Loucy (cell line): ENCODE data around the gene GPR22.

Source experiments
- H2AFZ ChIP-seq: fragments of 200-600 bp; sonication (generic); 2 replicates; pipeline ENCODE4 v1.6.0; 2016; ENCODE audit warnings: antibody characterized with exemption, mild to moderate bottlenecking, low read length, moderate library complexity
- H3F3A ChIP-seq: fragments of 200-600 bp; 2 replicates; pipeline ENCODE4 v1.6.0; 2016; ENCODE audit warnings: antibody characterized with exemption, low read depth, mild to moderate bottlenecking
- H3K27me3 ChIP-seq: fragments of 200-600 bp; sonication (generic); 2 replicates; pipeline ENCODE4 v1.6.1; 2014; ENCODE audit warnings: low read length, mild to moderate bottlenecking; ENCODE audit not compliant: insufficient read depth, poor library complexity, severe bottlenecking
- H3K36me3 ChIP-seq: fragments of 200-600 bp; sonication (generic); 2 replicates; pipeline ENCODE4 v1.6.1; 2016; ENCODE audit warnings: low read length; ENCODE audit not compliant: insufficient read depth
- H3K4me1 ChIP-seq: fragments of 200-600 bp; sonication (generic); 2 replicates; pipeline ENCODE4 v1.5.1; 2014; ENCODE audit warnings: low read length, mild to moderate bottlenecking; ENCODE audit not compliant: insufficient read depth, poor library complexity, severe bottlenecking
- H3K4me2 ChIP-seq: fragments of 200-600 bp; sonication (generic); 2 replicates; pipeline ENCODE4 v1.6.0; 2014; ENCODE audit warnings: antibody characterized with exemption, low read length, low read depth, mild to moderate bottlenecking; ENCODE audit not compliant: poor library complexity, severe bottlenecking
- H3K4me3 ChIP-seq: fragments of 200-600 bp; sonication (generic); 2 replicates; pipeline ENCODE4 v1.5.1; 2014; ENCODE audit warnings: low read length, mild to moderate bottlenecking, mixed read lengths; ENCODE audit not compliant: poor library complexity, severe bottlenecking
- H3K79me2 ChIP-seq: fragments of 200-600 bp; sonication (generic); 2 replicates; pipeline ENCODE4 v1.6.1; 2014; ENCODE audit warnings: low read length; ENCODE audit not compliant: insufficient read depth
- H3K9ac ChIP-seq: fragments of 200-600 bp; sonication (generic); 2 replicates; pipeline ENCODE4 v1.6.0; 2014; ENCODE audit warnings: mild to moderate bottlenecking, low read depth, low read length, moderate library complexity; ENCODE audit not compliant: poor library complexity, severe bottlenecking
- H3K9me2 ChIP-seq: fragments of 200-600 bp; sonication (generic); replicated peaks from 2 replicates; pipeline ENCODE4 v1.6.1; 2016; ENCODE audit warnings: low read depth, low read length, mixed read lengths
- H3K9me3 ChIP-seq: fragments of 200-600 bp; sonication (generic); 2 replicates; pipeline ENCODE4 v1.6.1; 2014; ENCODE audit warnings: mild to moderate bottlenecking, antibody characterized with exemption, low read length, low read depth; ENCODE audit not compliant: insufficient read depth
- H4K20me1 ChIP-seq: fragments of 200-600 bp; sonication (generic); 2 replicates; pipeline ENCODE4 v1.6.0; 2014; ENCODE audit warnings: antibody characterized with exemption, low read length, mild to moderate bottlenecking; ENCODE audit not compliant: insufficient read depth, poor library complexity, severe bottlenecking
- CTCF ChIP-seq: fragments of 200-600 bp; sonication (generic); conservative IDR thresholded peaks from 2 replicates; pipeline ENCODE4 v1.5.1; 2014; ENCODE audit warnings: mild to moderate bottlenecking, antibody characterized with exemption, low read length
- EZH2phosphoT487 ChIP-seq: fragments of 200-600 bp; IDR thresholded peaks from 2 replicates; pipeline ENCODE4 v1.6.1; 2018; ENCODE audit warnings: antibody characterized with exemption, mild to moderate bottlenecking, moderate library complexity, borderline replicate concordance

GPR22 gene

DNA sequence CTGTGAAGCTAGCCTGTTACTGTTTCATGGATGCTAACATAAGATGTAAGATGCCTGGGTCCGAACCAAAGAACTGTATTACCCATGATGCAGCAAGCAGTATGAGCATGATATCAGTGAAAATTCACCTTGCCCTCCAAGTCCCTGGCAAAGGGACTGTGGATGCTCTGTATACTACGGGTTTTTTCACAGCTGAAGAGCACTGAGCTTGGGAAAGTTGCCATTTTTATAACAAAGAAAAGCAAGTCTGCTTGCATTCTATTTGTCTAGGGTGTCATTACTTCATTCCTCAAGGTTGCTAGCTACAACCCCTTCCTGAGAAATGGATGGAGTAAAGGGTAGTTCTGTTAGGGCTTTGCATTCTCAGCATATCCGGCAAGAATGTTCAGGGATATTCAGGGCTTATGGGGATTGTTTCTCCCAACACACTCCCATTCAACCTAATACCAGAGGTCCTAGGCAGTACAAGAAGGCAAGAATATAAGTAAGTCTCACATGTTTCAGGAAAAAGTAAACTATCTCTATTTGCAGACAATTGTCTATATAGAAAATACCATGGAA is 5.1 kb upstream of the GPR22 start:
- H3K4me3 ChIP-seq, result no peak overlapping the region
- H3K27me3 ChIP-seq, result no peaks in the 10 kb centered on the region
- H4K20me1 ChIP-seq, result no peaks in the 10 kb centered on the region
- no peak for TF ChIP-seq CTCF
- TF ChIP-seq EZH2phosphoT487, result no peak
- H3K9me3 ChIP-seq, result no peaks in the 10 kb centered on the region
- no peaks in the 10 kb centered on the region for H3K9me2 ChIP-seq
- no peak overlapping the region for H2AFZ ChIP-seq
- no peaks in the 10 kb centered on the region for H3K36me3 ChIP-seq
- no peaks in the 10 kb centered on the region for H3F3A ChIP-seq
- H3K4me2 ChIP-seq, result no peak overlapping the region
- H3K9ac ChIP-seq, result no peak overlapping the region
- H3K79me2 ChIP-seq, result no peaks in the 10 kb centered on the region
- no peaks in the 10 kb centered on the region for H3K4me1 ChIP-seq

- Histone ChIP-seq H3K4me1 (no peaks in the 10 kb centered on the region), H3K9me2 (no peaks in the 10 kb centered on the region), H3K27me3 (no peaks in the 10 kb centered on the region), H3K4me3 (no peak overlapping the region), H3K36me3 (no peaks in the 10 kb centered on the region), H3K9ac (no peak overlapping the region), H3K4me2 (no peak overlapping the region), H4K20me1 (no peaks in the 10 kb centered on the region), H2AFZ (no peak overlapping the region), H3K79me2 (no peaks in the 10 kb centered on the region), H3K9me3 (no peaks in the 10 kb centered on the region), H3F3A (no peaks in the 10 kb centered on the region)
- no peak for TF ChIP-seq CTCF
- no peak for TF ChIP-seq EZH2phosphoT487
Observed at GRCh38 chr7:107467972-107468371, 1.9 kb upstream of the GPR22 start.

GRCh38 chr7:107468824-107469223 is 1.0 kb upstream of the GPR22 start:
- Histone ChIP-seq H3K9ac (no peak overlapping the region), H3K36me3 (no peaks in the 10 kb centered on the region; the same call in 1 of the 2 replicates), H2AFZ (no peak overlapping the region), H3F3A (no peaks in the 10 kb centered on the region), H3K4me2 (no peak overlapping the region), H3K79me2 (no peaks in the 10 kb centered on the region), H3K27me3 (no peaks in the 10 kb centered on the region), H3K4me1 (no peaks in the 10 kb centered on the region), H3K4me3 (no peak overlapping the region), H3K9me2 (no peaks in the 10 kb centered on the region), H4K20me1 (no peaks in the 10 kb centered on the region), H3K9me3 (no peaks in the 10 kb centered on the region)
- TF ChIP-seq CTCF (no peak), EZH2phosphoT487 (no peak)
